Smooth muscle cell (in vitro differentiated cells): ENCODE measurements around the gene MLH3. TPM values are rescaled to one million over a fixed set of nuclear protein-coding genes. Genes with fewer than 3 reads are reported as not detected.

ENCODE experiments used
- DNase-seq: peaks from one replicate; lab custom pipeline; 2025; ENCODE audit not compliant: unreplicated experiment; lab: John Stamatoyannopoulos, UW
- H2AFZ ChIP-seq: fragments of 200-600 bp; sonication (generic); 2 replicates; pipeline ENCODE4 v1.6.0; 2016; ENCODE audit warnings: antibody characterized with exemption, low read depth, mild to moderate bottlenecking
- H3F3A ChIP-seq: fragments of 200-600 bp; sonication (generic); 2 replicates; pipeline ENCODE4 v1.6.0; 2017; ENCODE audit warnings: antibody characterized with exemption, low read depth
- H3K27ac ChIP-seq: fragments of 200-600 bp; sonication (generic); 2 replicates; pipeline ENCODE4 v1.5.1; 2016; ENCODE audit warnings: low read depth, mild to moderate bottlenecking
- H3K27me3 ChIP-seq: fragments of 200-600 bp; sonication (generic); 2 replicates; pipeline ENCODE4 v1.6.1; 2016; ENCODE audit warnings: low read depth, mild to moderate bottlenecking
- H3K36me3 ChIP-seq: fragments of 200-600 bp; sonication (generic); 2 replicates; pipeline ENCODE4 v1.5.1; 2016; ENCODE audit warnings: low read depth
- H3K4me1 ChIP-seq: fragments of 200-600 bp; sonication (generic); 2 replicates; pipeline ENCODE4 v1.5.1; 2016; ENCODE audit warnings: low read depth
- H3K4me2 ChIP-seq: fragments of 200-600 bp; sonication (generic); 2 replicates; pipeline ENCODE4 v1.6.0; 2016; ENCODE audit warnings: mild to moderate bottlenecking
- H3K4me3 ChIP-seq: fragments of 200-600 bp; sonication (generic); 2 replicates; pipeline ENCODE4 v1.5.1; 2016; ENCODE audit warnings: mild to moderate bottlenecking
- H3K79me2 ChIP-seq: fragments of 200-600 bp; sonication (generic); 2 replicates; pipeline ENCODE4 v1.6.0; 2016; ENCODE audit warnings: low read depth, mild to moderate bottlenecking
- H3K9ac ChIP-seq: fragments of 200-600 bp; sonication (generic); 2 replicates; pipeline ENCODE4 v1.6.0; 2016; ENCODE audit warnings: low read depth
- H3K9me3 ChIP-seq: fragments of 200-600 bp; sonication (generic); replicated peaks from 2 replicates; pipeline ENCODE4 v1.5.1; 2016; ENCODE audit warnings: low read depth
- H4K20me1 ChIP-seq: fragments of 200-600 bp; sonication (generic); 2 replicates; pipeline ENCODE4 v1.6.0; 2016; ENCODE audit warnings: low read depth
- WGBS: methylation state at CpG from one replicate; pipeline ENCODE4 v1.1.7; 2016; ENCODE audit warnings: low lambda C conversion rate; 5-methylcytosine and 5-hydroxymethylcytosine counted together
- polyA plus RNA-seq: library from polyadenylated mRNA; unstranded; fragments of >200 nt; fragmentation: Nextera tagmentation; extraction: Ambion mirVana; gene quantifications from 2 replicates; pipeline ENCODE4 v1.2.1, GENCODE V29; 2016
- total RNA-seq: library from RNA; depleted of rRNA; stranded (reverse); fragments of >200 nt; gene quantifications from 2 replicates; pipeline ENCODE4 v1.2.3, GENCODE V29; 2014
- TF ChIP-seq, protein P1 (sequence below): fragments of 200-600 bp; sonication (generic); IDR thresholded peaks from 2 replicates; pipeline ENCODE4 v1.5.1; 2017; ENCODE audit warnings: borderline replicate concordance, mild to moderate bottlenecking, antibody characterized with exemption; ENCODE audit not compliant: insufficient read depth, poor library complexity, severe bottlenecking

Gene MLH3
- total and polyA plus RNA-seq, 2 experiments from 2014 or later: 9.6 to 18.9 TPM

DNA sequence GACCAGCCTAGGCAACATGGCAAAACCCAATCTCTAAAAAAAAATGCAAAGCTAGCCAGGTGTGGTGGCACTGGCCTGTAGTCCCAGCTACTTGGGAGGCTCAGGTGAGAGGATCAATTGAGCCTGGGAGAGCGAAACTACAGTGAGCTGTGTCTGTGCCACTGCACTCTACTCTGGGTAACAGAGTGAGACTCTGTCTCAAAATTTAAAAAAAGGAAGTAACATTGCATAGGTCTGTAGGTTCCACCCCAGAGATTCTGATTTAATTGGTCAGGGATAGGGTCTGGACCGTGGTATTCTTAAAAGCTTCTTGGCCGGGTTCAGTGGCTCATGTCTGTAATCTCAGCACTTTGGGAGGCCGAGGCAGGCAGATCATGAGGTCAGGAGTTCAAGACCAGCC lies 44.4 kb upstream of the MLH3 start:
- Histone ChIP-seq H3K4me2 (no peak overlapping the region), H3K36me3 (no peaks in the 10 kb centered on the region), H3K27ac (no peak overlapping the region), H3K4me3 (no peak overlapping the region), H3F3A (no peaks in the 10 kb centered on the region), H3K4me1 (no peaks in the 10 kb centered on the region), H3K27me3 (no peaks in the 10 kb centered on the region), H3K9me3 (no peaks in the 10 kb centered on the region), H3K9ac (no peak overlapping the region), H2AFZ (no peak overlapping the region), H4K20me1 (no peaks in the 10 kb centered on the region), H3K79me2 (no peaks in the 10 kb centered on the region)
- WGBS: 95% methylated on average over 4 of the region's 4 CpGs
- TF ChIP-seq, protein P1, sequence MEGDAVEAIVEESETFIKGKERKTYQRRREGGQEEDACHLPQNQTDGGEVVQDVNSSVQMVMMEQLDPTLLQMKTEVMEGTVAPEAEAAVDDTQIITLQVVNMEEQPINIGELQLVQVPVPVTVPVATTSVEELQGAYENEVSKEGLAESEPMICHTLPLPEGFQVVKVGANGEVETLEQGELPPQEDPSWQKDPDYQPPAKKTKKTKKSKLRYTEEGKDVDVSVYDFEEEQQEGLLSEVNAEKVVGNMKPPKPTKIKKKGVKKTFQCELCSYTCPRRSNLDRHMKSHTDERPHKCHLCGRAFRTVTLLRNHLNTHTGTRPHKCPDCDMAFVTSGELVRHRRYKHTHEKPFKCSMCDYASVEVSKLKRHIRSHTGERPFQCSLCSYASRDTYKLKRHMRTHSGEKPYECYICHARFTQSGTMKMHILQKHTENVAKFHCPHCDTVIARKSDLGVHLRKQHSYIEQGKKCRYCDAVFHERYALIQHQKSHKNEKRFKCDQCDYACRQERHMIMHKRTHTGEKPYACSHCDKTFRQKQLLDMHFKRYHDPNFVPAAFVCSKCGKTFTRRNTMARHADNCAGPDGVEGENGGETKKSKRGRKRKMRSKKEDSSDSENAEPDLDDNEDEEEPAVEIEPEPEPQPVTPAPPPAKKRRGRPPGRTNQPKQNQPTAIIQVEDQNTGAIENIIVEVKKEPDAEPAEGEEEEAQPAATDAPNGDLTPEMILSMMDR: no peak
- DNase-seq: no peak

DNA sequence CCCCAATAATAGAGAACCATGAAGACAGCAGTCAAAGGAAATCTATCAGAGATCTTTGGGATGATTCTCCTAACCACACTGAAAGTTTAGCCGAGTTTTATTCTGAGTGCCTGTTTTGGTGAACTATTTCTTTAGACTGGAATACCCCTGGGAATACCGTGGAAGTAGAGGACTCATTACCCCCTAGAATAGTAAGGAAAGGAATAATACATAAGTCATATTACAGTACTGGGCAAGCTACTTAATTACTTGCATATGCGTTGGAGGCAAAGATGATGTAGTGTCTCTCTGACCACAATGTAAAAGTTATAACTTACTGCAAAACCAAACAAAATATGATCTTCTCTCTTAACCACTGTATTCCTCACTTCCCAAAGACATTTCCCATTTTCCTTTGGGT lies 43.6 kb upstream of the MLH3 start:
- no peak for DNase-seq
- Histone ChIP-seq H3K4me1 (no peaks in the 10 kb centered on the region), H3F3A (no peaks in the 10 kb centered on the region), H3K9ac (no peak overlapping the region), H3K4me3 (no peak overlapping the region), H3K27me3 (no peaks in the 10 kb centered on the region), H3K4me2 (no peak overlapping the region), H3K9me3 (no peaks in the 10 kb centered on the region), H3K27ac (no peak overlapping the region), H2AFZ (no peak overlapping the region), H3K36me3 (no peaks in the 10 kb centered on the region), H3K79me2 (no peaks in the 10 kb centered on the region), H4K20me1 (no peaks in the 10 kb centered on the region)
- WGBS: 95% methylated on average over 3 of the region's 3 CpGs
- TF ChIP-seq, protein P1: no peak

- H3F3A ChIP-seq: no peaks in the 10 kb centered on the region
- H4K20me1 ChIP-seq: no peaks in the 10 kb centered on the region
- H3K27me3 ChIP-seq: no peaks in the 10 kb centered on the region
- H3K9ac ChIP-seq: no peak overlapping the region
- H2AFZ ChIP-seq: no peak overlapping the region
- H3K4me3 ChIP-seq: no peak overlapping the region
- TF ChIP-seq, protein P1: no peak
- peaks cover under 1% of the 10 kb centered on the region for H3K36me3 ChIP-seq
- no peak for DNase-seq
- no peaks in the 10 kb centered on the region for H3K4me1 ChIP-seq
- H3K27ac ChIP-seq: no peak overlapping the region
- H3K9me3 ChIP-seq: no peaks in the 10 kb centered on the region
- H3K4me2 ChIP-seq: no peak overlapping the region
- WGBS: 73% methylated on average over 2 of the region's 2 CpGs
- H3K79me2 ChIP-seq: no peaks in the 10 kb centered on the region
Measured at GRCh38 chr14:75092698-75093097, 41.4 kb upstream of the MLH3 start.

DNA sequence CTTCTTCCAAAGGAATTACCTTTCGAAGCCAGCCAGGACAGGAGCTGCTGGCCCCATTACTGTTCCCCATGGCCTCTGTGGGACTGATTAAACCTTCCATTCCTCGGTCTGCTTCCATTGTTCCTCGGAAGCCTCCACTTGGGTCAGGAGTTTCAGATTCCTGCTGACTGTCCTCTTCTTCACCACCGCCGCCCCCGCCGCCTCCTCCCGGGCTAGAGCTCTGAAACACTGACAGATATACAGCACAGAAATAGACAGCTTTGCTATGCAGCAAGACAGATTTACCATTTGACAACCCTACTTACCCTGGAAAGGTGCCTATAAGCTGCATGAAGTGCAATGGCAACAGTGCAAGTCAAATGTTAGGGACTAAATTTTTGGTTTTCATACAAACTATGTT lies 40.0 kb upstream of the MLH3 start:
- no peak overlapping the region for H3K4me3 ChIP-seq
- H3K27ac ChIP-seq: no peak overlapping the region
- no peak overlapping the region for H3K4me2 ChIP-seq
- H3K9ac ChIP-seq: no peak overlapping the region
- H2AFZ ChIP-seq: no peak overlapping the region
- no peaks in the 10 kb centered on the region for H3K79me2 ChIP-seq
- peaks cover 6% of the 10 kb centered on the region for H3K36me3 ChIP-seq
- DNase-seq: no peak
- WGBS: 82% methylated on average over 8 of the region's 8 CpGs
- no peaks in the 10 kb centered on the region for H3F3A ChIP-seq
- TF ChIP-seq, protein P1: no peak
- no peaks in the 10 kb centered on the region for H3K27me3 ChIP-seq
- no peaks in the 10 kb centered on the region for H3K4me1 ChIP-seq
- H3K9me3 ChIP-seq: no peaks in the 10 kb centered on the region
- no peaks in the 10 kb centered on the region for H4K20me1 ChIP-seq
